GM18511 (cell line): ENCODE measurements around the gene NDUFAF2.
"Not testable (repeated sequence)": the region's sequence is repeated elsewhere in the genome, so short reads cannot be mapped to it uniquely, and the experiment has no call there.

ENCODE experiments used
- ATAC-seq: cut with Tn5 transposase; IDR thresholded peaks from one replicate; pipeline ENCODE4 v1.9.1; 2021; ENCODE audit warnings: mild to moderate bottlenecking, moderate library complexity; ENCODE audit not compliant: unreplicated experiment

NDUFAF2 gene

GRCh38 chr5:60992871-60993270, 47.9 kb downstream of the NDUFAF2 start:
- no peak for ATAC-seq

- no peak for ATAC-seq
These were observed 48.4 kb downstream of the NDUFAF2 start for GRCh38 chr5:60993425-60993824.

- ATAC-seq, result no peak
These were observed 49.0 kb downstream of the NDUFAF2 start for GRCh38 chr5:60993875-60994571.

- no peak for ATAC-seq
These were observed 51.4 kb downstream of the NDUFAF2 start for GRCh38 chr5:60996368-60996767.

DNA sequence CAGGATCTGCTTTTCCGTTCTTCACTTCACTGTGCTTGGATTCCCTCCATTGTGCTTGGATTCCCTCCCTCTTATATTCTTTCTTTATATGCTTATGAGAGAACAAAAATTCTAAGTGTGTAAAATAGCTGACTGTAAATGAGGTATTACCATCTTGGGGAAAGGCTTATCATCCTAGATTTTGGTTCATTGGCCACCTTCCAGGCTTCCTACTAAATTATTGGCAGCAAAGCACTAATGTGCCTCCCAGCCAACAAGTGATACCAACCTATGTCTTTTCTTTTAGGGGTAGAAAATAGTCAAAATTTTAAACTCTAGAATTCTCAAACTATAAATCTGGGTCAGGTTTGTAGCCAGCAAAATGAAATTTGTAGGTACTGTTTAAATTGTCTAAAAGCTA, 52.7 kb downstream of the NDUFAF2 start:
- no peak for ATAC-seq

DNA sequence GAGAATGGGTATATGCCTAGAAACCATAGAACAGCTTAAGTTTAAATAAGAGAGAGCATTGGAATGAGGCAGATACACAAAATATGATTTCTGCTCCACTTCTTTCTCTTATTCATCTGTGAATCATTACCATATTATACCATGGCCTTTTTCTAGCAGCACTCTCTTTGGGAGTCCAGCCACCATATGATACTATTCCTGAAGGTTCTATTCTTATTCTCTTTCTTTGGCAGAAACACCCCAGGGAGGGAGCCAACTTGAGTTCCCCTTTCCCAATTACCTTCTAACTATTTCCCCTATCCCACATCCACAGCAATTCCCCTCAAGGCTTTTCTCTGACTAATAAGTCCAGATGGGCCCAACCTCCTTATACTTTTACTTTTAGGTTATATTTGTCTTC, 55.9 kb downstream of the NDUFAF2 start:
- ATAC-seq, result no peak

- no peak for ATAC-seq
These were observed 56.6 kb downstream of the NDUFAF2 start for GRCh38 chr5:61001647-61002046.

DNA sequence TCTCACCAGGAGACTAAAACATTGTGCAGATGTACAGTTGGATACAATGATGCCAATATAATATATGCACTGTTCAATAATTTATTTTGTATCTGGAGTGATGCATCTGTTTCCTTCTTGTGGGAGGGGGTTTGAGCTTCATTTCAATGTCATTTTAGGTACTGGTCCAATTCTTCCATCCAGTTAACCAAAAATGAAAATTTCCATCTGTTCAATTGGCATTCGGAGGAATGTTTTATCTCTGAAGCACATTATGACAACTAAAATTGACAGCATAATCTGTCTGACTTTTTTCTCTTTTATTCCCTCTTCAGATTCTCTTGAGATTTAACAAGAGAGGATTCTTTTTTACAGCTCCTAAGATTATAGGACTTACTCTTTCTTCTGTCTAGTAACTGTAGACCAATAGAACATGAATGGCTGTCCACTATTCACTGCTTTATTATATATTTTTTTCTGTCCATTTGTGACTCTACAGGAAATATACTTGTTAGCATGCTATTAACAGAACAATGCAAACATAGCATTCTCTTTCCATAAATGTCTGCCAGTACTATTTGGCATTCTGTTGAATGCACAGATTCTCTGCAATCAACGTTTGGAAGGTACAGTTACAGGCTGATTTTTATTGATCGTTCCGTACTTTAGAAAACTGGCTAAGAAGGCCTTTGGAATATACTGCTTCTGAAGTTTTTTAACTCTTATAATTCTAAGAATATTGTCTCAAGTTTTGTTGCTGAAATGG, 57.8 kb downstream of the NDUFAF2 start:
- no peak for ATAC-seq

DNA sequence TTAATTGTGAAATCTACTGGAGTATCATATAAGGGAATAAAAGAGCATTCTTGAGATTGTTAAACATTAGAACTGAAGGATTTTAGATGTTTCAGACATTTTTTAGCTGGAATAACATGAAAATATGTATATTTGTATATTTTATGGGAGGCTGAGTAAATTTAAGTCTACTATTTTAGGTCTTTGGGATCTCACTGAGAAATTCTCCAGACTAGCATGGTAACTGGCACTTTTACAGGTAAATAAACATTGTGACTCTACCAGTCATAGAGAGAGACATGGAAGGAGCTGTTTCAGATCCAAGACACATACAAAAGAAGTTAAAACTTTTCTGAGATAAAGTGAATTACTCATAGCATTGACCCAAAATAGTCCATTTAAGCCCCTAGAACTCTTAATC, 59.4 kb downstream of the NDUFAF2 start:
- ATAC-seq, result no peak

GRCh38 chr5:61009907-61010306, 64.9 kb downstream of the NDUFAF2 start:
- no peak for ATAC-seq

DNA sequence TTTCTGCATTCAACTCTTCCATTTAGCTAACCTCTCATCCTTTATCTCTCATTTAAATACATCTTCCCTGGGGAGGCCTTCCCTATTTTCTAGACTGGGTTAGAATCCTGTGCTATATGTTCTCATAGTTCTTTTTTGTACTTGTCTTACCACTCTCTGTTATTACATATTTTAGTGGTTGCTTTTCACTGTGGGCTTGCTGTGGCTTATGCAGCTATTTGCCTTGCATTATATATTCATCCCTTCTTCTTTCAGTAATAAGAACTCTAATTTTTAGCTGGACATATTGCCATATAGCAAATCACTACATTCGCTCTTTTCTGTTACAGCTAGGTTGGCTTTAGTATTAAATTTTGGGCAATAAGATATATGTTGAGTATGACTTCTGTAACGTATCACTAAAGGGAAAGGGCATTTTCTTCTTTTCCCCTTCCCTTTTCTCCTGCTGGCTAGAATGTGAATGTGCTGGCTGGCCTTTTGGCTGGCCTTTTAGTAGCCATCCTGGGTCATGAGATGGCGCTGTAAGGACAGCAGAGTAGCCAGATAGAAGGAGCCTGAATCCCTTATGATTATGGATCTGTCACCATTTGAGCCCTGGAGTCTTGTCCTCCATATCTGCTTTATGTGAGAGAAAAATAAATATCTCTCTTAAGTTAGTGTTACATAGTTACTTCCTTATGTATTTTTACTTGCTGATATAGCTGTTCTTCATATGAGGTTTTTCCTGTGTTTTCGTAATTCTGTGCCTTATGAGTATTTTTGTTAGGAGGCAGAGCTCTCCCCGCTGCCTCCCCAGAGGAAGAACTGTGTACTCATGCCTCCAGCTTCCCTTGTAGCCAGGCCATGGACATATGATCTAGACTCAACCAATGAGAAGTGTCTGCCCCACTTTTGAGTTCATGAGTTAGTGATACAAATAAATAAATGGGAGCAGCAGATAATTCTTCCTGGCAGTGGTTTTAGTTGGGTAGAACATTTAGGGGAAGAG, 65.8 kb downstream of the NDUFAF2 start:
- ATAC-seq, result no peak

DNA sequence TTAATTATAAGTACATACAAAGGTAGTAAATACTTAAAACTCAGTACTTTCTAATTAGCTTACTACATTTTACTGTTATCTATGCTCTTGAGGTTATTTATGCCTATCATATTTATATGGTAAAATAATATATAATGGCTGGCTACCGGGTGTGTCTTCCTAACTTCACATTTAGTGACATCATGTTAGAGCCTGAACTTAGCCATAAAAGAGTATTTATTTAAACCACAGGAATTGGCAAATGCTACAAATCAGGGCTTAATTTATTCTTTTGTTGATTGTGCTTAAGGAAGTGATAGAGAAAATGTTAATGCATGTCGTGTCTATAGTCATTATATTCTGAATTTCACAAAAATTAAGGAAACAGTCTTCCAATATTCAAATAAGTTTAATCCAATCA, 73.1 kb downstream of the NDUFAF2 start:
- ATAC-seq, result no peak

- ATAC-seq, result no peak
These were observed 74.6 kb downstream of the NDUFAF2 start for GRCh38 chr5:61019642-61020041.

- no peak for ATAC-seq
These were observed 75.4 kb downstream of the NDUFAF2 start for GRCh38 chr5:61020415-61020814.

DNA sequence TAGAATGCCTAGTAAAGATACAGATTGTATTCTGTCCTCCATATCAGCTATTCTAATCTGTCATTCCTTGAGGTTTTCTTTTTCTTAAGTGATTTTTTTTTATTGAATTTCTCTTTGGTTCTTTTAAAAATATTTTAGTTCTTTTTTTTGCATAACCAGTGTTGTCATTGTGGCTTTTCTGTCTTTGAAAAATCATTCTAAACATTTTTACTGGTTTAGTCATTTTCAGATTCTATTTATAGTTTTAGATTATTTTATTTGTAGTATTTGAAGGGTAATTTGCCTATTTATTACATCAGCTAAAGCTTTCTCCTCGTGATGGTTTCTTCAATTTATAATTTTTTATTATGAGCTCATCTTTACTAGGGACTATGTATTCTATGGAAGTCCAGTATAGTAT, 78.1 kb downstream of the NDUFAF2 start:
- no peak for ATAC-seq

DNA sequence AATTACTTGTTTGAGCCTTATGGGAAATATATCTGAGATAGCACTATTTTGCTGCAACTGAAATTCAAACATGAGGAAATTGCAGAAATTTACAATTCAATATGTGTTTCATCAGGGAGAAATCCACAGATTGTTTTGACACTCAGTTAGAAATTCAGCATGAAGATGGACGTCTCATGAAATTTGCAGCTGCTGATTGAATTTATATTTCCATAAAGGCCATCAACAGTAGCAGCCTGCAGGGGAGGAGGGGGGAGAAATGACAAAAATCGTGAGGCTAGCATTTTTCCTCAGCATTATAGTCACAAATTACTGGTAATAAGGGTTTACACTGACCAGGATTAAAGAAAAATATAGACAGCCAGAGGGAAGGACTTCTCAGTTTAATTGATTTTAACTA, 81.0 kb downstream of the NDUFAF2 start:
- ATAC-seq, result no peak

DNA sequence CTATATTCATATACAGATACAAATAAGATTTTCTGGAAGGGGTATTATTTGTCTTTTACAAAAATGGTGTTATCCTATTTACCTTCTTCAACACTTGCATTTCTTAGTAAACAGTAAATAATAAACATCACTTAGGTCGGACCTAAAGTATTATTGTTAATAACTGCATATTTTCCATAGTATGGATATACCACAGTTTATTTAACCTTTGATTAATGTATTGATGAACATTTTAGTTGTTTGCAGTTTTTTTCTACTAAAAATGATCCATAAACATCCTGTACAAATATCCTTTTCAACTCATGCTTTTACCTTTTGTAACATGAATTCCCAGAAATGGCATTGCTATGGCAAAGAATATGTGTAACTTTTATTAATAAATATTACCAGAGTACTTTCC, 83.4 kb downstream of the NDUFAF2 start:
- no peak for ATAC-seq

- ATAC-seq, result no peak
These were observed 84.6 kb downstream of the NDUFAF2 start for GRCh38 chr5:61029456-61030162.

GRCh38 chr5:61030163-61030482, 85.1 kb downstream of the NDUFAF2 start:
- ATAC-seq, result no peak

GRCh38 chr5:61031301-61031700, 86.3 kb downstream of the NDUFAF2 start:
- ATAC-seq, result not testable (repeated sequence)

DNA sequence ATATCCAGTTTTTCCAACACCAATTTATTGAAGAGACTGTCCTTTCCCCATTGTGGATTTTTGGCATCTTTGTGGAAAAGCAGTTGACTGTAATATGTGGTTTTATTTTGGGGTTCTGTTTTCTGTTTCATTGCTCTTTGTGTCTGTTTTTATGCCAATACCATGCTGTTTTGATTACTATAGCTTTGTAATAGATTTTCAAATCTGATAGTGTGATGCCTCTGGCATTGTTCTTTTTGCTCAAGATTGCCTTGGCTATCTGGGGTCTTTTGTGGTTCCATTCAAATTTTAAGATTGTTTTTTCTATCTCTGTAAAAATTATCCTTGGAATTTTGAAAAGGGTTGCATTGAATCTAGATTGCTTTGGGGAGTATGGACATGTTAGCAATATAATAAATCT, 99.5 kb downstream of the NDUFAF2 start:
- ATAC-seq, result no peak
